HG03460 (cell line): ENCODE data around the gene MAML1.

Source experiments
- ATAC-seq: cut with Tn5 transposase; IDR thresholded peaks from one replicate; pipeline ENCODE4 v1.9.1; 2021; ENCODE audit not compliant: unreplicated experiment

MAML1 gene

GRCh38 chr5:179793468-179794139 lies 61.0 kb downstream of the MAML1 start, which contains the start of gene LTC4S:
Gene LTC4S, plus strand, starts transcription at chr5:179793986. Its CDS starts 95 bp downstream, at chr5:179794081.
- peak; percentile 36 for ATAC-seq

DNA sequence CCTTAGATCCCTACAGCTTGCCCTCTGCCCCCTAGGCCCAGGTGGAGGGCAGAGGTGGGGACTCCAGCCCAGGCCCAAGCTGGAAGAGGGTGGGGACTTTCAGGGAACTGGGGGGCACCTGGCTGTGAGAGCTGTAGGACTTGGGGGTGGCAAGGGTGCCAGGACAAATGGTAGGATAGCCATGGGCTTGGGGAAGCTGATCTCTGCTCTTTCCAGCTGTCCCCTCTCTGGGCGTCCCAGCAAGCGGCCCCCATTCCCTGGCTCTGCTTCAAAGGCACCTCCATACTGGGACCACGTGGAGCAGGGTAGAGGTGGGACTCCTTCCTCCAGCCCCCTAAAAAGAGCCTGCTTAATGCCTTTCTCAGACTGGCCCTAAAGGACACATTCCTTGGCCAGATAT lies 61.5 kb downstream of the MAML1 start:
- no peak for ATAC-seq

- ATAC-seq: no peak
Measured at GRCh38 chr5:179794575-179794974, 62.0 kb downstream of the MAML1 start.

DNA sequence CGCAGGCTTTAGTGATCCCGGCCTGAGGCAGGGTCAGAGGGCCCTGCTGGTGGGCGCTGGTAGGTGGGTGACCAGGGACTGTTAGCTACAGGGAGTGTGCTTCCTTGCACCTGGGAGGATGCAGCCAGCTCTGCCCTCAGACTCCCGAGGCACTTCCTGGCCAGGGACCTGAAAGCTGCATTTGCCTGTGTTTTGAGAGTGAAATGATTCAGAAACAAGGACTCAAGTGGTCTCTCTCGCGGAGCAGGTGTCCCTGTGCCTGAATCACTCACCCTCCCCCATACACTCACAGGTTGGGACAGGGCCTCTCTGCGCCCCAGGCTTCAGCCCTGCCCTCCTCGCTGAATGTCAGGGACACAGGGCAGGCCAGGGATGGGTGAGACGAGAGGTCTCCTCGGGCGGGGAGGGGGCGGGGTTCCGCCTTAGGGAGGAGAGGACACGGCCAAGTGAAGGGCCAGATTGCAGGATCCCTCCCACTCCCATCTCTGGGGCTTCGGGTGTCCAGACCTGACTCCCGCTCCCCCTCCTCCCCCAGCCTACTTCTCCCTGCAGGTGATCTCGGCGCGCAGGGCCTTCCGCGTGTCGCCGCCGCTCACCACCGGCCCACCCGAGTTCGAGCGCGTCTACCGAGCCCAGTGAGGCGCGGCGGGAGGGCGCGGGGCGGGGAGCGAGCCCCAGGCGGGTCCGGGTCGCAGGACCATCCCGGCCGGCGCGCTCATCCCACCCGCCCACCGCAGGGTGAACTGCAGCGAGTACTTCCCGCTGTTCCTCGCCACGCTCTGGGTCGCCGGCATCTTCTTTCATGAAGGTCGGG lies 62.6 kb downstream of the MAML1 start:
- ATAC-seq: no peak

GRCh38 chr5:179795863-179796833 lies 63.5 kb downstream of the MAML1 start:
- ATAC-seq: peak; percentile 58

GRCh38 chr5:179796877-179797608 lies 64.4 kb downstream of the MAML1 start:
- no peak for ATAC-seq

DNA sequence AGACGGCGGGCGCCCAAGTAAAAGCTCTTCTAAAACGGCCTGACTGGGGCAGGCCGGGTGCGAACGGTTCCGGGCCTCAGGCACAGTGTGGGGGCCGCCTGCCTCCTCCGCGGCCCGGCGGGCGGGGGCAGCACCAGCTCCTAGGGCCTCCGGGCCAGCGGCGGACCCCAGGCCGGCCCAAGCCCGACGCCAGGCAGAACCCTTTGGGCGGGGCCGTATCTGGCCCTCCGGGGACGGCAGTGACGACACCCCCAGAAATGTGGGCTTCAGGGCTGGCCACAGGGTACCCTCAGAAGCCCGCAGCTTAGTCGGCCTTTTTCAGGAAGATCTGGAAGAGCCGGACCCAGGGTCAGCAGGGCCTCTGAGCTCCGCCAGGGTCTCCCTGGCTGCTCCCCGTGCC lies 65.1 kb downstream of the MAML1 start:
- ATAC-seq: no peak

GRCh38 chr5:179798144-179798770 lies 65.6 kb downstream of the MAML1 start:
- ATAC-seq: no peak

DNA sequence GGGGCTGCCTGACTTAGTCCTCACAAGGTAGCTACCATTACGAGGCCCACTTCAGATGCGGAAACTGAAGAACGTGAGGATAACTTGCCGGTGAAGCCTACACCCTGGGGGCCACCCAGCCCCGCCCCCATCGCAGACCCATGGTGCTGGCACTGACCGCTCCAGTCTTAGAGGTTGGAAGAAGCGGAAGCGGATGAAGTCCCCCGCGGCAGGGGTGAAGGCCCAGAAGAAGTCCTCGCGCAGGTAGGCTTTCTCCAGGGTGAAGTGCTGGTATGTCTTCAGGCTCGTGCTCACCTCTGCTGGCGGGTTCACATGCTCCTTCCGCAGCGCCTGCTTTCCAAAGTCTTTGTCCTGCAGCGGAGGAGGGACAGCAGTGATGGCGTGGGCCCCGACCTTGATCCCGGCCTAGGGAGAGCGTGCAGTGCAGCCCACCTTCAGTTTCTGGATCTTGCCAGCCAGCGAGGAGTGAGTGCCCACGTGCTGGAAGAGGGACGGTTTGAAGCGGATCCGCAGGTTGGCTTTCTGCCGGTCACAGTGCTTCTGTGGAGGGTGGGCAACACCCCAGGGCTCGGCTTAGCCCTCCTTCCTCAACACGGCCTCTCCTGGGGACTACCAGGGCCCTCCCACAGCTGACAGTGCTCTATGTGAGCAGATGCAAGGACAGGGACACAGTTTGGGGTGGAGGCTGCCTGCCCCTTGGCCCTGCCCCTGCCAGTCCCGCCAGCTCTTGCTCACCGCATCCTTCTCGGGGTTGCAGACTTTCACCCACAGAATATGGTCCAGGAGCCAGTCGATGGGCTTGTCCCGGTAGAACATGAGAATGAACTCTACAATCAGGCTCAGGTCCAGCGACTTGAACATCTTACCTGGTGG lies 66.4 kb downstream of the MAML1 start:
- no peak for ATAC-seq

DNA sequence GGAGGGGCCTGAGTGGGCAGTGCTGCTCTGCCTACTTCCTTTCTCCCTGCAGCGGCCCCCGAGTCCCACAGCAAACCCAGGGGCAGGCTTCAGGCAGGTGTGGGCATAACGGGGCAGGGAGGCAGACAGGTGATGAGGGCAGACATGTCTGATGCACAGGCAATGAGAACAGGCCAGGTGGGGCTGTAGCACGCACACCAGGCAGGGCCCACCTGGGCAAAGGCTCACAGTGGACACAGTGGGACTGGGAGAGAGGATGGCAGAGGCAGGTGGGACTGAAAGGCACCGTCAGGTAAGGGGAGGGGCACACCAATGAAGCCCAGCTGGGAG lies 67.0 kb downstream of the MAML1 start:
- no peak for ATAC-seq

DNA sequence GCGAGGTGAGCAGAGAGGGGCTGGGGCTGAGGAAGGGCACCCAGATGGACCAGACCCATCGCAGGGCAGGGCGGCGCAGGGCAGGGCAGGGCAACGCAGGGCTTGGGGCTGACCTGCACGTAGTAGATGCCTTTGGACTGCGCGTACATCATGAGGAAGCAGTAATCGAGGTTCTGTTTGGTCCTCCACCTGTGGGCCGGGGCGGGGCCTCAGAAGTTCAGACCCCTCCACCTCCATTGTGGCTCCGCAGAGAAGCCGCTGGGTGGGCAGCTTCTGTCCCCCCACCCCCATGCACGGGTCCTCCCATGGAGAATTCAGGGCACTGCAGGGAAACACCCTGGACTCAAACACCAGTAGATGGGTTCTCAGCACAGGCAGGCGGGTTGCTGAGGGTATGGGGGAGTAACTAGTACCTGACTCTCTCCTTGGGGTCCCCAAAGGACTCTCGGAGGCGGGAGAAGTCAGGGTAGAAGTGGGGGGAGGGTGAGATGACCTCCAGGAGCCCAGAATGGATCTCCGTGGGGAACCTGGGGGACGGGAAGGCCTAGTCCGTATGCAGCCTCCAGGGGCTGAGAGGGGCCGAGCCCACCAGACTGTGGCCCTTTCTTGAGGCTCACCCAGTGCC lies 67.6 kb downstream of the MAML1 start:
- no peak for ATAC-seq

GRCh38 chr5:179800696-179801201 lies 68.1 kb downstream of the MAML1 start:
- no peak for ATAC-seq

DNA sequence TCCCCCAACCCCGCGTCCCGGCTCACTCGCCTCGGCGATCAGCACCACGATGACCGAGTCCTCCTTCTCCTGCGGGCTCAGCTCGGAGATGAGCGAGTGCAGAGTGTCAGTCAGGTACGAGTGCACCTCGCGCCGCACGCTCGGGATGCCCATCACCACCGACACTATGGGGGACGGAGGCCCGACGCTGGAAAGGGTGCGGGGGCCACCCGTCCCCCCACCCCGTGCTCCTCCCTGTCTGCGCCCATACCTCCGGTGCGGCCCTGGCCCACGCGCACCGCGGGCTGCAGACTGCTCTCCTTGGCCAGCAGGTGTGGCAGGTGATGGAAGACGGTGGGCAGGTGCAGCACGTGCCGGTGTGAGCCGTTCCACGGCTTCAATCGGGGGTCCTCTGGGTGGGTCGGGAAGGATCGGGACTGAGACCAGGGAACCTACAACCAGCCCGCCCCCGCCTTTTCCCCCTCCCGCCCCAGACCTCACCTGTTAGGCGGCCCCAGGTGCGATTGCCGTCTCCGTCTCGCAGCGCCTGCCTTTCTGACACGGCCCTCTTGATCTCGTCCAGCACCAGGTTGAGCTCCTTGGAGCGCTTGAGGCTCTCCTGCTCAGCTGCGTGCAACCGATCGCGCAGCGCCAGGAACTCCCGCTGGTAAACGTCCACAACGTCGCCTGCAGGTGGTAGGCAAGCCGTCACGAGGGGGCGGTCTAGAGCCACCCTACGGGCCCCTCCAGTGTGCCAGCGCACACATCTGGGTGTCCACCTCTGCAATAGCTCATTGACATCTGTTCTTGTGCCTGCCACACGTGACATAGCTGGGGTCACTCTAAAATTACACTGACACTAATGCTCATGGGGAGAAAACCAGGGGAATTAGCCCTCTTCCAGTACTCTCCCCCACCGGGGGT lies 68.9 kb downstream of the MAML1 start:
- peak; percentile 41 for ATAC-seq

DNA sequence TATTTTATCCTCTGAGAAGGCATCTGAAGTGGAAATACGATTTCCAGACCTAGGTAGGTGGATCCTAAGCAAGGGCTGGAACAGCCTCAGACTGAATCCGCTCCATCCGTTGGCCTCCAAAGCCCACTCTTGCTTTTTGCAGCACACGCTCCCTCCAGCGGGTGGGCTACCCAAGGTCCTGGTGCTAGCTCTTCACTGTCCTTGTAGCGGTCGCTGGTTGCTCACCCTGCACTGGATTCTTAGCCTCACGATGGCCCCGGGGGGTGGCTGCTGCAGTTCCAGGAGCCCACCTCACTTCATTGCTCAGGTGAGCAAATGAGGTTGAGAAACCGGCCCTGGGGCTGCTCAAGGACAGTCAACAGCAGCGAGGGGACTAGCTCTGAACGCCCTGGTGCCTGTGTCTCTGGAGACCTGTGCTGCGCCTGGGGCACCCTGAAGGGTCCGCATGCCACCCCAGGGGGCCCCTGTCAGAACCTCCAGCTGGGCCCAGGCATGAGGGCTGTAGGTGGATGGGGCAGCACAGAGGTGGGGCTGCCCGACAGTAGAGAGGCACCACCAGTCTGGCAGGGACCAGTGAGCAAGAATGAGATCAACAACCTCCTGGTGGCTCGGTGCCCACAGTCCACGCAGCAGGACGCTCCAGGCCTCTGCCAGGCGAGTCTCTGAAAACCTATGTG lies 69.7 kb downstream of the MAML1 start:
- no peak for ATAC-seq

- no peak for ATAC-seq
Measured at GRCh38 chr5:179802950-179803562, 70.4 kb downstream of the MAML1 start.
